Measurements from ENCODE around the gene PPP1R1C.

The PPP1R1C gene

DNA sequence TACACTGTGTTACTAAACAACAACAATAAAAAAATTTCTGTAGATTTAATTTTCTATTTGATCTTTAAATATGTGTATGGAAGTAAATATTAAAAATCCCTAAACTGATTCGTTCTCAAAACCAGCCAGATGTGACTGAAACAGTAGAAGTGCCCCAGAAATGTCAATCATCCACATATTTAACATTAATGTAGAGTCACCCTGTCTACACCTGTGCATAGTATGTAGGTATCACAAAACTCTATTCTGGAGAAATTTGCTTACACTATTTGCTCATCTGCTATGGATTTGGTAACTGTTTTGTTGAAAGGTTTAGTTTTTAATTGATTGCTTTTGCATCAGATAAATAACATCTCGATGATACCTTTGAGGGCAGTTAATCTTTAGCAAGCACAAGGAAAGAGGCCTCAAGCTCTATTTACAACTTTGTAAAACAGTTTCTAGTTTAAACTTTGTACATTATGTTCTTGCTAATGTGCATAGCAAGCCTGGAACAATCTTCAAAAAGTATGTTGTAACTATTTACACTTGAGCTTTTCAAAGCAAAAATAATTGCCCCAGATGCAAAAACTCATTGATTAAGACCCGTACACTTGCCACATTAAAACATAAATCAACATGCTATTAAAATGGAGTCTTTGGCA, 76.8 kb downstream of the PPP1R1C start:
- DNase-seq (ENCODE audit: low read depth in 2 of 2, low spot score in 1 of 2): no peak

DNA sequence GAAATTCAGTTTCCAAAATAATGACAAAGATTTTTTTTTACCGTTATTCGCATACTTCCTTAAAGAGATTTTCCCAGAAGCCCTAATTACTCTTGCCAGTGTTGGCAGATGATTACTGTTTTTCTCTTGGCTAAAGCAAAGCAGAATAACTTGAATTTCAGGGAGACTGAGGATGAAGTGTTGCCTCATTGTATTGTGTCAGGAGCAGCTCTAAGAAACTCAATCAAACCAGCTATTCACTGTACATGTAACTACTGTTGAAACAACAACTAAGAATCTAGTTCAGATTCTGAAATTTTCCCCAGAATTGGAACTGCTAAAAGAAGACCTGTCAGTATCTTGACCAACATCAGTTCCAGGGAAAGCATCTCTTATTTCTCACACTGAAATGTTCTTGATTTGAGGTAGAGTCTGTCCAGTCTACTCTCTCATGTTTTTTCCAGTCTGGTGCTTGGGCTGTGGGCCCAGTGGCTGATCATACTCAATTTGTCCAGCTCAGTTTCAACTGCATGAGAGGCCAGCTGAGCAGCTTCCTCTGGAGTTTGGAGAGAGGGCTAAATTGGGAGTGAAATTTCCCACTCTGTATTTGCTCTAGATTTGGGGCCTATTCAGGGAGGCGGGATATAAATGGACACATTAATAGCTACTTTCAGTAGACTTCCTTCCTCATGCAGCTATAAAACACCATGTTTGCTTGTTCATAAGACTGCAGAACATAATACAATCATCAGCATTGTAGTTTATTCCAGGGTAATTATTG, 78.5 kb downstream of the PPP1R1C start:
- DNase-seq (ENCODE audit: low read depth in 2 of 2, low spot score in 1 of 2): no peak

DNA sequence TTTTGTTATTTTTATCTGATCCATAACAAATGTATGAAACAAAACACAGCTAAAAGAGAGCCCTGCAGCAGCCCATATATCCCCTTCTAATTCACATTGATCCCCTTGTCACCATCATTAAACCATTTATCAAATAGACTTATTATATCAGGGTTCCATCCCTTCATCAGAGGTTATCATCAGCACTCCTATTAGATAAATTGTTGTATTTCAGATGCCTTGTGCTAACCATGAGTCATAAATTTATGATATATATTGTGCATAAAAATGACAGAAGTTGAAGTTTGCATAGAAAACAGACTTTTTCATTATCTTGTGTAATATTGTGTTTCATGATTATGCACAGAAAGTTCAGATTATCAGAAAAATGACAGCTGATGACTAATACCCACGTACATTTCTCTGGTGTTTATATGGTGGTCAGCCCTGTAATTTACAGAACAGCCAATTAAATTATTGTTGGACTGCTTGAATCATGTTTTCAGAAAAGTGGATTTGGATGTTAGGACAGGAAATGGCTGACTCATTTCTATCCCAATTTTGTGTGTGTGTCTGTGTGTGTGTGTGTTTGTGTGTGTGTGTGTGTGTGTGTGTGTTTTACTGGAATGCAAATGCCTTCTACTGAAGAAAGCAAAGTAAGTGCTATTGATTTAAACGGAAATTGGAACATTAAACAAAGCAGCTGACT, 80.9 kb downstream of the PPP1R1C start:
- DNase-seq (ENCODE audit: low read depth in 2 of 2, low spot score in 1 of 2): no peak

DNA sequence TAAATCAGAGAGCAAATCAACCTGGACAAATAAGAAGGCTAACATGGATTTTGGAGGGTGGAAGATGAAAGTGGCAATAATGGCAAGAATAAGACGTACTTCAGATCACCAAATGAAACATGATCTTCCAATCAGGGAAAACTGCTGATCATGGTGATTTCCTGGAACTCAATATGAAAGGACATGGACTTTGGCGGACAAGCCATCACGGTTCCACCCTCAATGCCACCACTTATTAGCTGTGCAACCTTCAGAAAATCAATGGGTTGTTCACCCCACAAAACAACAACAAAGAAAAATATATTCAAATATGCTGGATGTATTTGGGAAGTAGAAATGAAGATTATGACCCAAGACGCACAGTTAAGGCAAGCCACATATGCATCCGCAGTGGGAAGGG, 81.7 kb downstream of the PPP1R1C start:
- no peak for DNase-seq (ENCODE audit: low read depth in 2 of 2, low spot score in 1 of 2)

DNA sequence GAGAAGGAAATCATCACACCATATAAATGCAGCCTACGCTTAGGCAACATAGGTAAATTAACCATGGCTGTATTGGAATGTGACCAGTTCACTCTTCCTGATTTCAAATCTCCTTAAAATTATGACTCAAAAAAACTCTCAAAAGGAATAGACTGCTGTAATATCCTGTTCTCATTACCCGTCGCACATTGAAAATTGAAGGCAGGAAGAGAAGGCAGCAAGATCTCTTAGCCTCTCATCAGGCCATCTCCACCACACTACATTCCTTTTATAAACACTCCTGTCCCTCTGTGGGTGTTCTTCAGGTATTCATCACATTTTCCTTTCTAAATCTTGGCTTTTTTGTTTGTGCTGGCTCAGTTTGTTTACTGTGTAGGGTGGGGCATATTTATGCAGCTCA, 83.2 kb downstream of the PPP1R1C start:
- no peak for DNase-seq (ENCODE audit: low read depth in 2 of 2, low spot score in 1 of 2)

DNA sequence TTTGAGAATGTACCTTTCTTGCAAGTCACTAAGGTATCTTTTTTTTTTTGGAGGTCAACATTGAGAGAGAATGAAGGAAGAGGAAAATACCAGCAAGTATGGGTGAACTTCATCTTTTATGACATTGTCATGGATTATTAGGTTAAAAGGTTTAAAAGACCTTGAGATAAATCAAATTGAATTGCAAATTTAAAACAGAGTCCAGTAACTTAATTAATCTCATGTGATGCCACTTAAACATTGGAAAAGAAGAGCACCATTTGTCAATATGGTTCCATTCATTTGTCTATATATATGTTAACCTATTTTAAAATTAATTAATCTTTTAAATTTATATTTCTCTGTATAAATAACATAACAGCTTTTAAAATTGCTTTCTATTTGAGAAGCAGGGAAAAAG, 83.8 kb downstream of the PPP1R1C start:
- no peak for DNase-seq (ENCODE audit: low read depth in 2 of 2, low spot score in 1 of 2)

DNA sequence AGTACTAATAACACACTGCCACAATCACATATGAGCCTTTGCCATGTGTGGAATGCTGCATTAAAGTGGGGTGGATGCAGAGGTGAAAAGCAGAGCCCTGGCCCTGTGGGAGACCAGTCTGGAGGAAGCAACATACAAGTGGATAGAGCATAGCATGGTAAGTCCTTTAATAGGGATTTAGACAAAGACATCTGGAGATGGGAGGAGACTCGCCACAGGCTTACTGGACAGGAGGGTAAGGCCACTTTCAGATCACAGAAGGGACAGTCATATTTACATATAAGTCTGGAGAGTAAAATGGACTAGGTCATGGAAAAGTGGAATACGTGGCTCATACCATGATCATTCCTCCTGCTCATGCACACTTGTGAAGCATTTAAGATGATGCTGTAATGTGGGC, 84.3 kb downstream of the PPP1R1C start:
- no peak for DNase-seq (ENCODE audit: low read depth in 2 of 2, low spot score in 1 of 2)

DNA sequence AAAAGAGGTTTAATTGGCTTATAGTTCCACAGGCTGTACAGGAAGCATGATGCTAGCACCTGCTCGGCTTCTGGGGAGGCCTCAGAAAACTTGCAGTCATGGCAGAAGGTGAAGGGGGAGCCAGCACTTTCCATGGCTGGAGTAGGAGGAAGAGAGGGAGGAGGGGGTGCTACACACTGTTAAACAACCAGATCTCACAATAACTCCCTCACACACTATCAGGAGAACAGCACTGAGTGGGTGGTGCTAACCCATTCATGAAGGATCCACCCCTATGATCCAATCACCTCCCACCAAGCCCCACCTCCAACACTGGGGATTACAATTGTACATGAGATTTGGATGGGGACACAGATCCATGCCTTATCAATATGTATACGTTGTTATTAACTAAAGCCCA, 85.1 kb downstream of the PPP1R1C start:
- no peak for DNase-seq (ENCODE audit: low read depth in 2 of 2, low spot score in 1 of 2)

DNA sequence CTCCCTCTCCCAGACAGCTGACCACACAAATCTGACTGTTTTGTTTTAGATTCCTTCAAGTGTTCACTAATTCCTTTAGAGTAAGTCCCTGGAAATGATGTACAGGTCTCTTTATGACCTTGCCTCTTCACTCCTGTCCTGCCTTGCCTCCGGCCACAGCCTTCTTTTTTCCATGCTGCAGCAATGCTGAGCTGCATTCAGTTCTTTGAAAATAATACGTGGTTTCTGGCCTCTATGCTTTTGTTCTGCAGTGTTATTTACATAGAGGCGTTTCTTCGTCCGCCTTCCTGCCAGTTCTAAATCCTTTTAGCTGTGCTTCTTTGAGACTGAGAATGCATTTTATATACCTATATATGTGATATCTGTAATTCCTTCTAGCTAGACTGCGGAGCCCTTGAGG, 87.2 kb downstream of the PPP1R1C start:
- DNase-seq (ENCODE audit: low read depth in 2 of 2, low spot score in 1 of 2): no peak

DNA sequence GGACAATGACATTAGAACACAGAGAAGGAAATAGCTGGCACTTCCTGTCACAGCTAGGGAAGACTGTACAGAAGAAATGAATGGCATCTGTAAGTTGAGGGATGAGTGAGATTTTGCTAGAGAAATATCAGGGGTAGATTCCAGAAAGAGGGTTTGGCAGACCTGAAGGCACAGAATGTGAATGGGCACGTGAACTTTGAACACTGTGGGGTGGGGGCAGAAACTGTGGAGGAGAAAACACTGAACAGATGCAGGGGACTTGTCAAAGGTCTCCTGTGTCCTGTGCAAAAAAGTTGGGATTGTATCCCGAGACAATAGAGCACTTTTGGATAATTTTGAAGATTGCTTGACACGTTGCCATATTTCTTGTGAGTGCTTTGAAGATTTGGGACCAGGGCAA, 88.0 kb downstream of the PPP1R1C start:
- no peak for DNase-seq (ENCODE audit: low read depth in 2 of 2, low spot score in 1 of 2)

DNA sequence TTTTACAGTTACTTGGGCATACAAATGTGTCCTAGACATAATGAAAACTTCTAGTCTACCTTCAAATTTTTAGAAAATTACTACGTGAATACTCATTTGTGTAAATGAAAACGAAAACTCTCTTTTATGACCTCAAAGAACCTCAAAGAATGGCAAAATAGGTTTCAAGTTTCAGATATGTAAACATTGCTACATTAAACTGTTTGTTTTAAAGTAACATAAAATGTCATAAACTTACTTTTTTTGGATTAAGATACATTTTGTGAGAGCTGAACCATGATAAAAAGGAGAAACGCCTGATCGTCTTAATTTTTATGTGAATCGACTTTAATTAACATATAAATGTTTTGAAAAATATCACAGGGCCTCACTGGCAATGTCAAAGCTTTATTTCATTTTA, 91.4 kb downstream of the PPP1R1C start:
- DNase-seq (ENCODE audit: low read depth in 2 of 2, low spot score in 1 of 2): no peak

DNA sequence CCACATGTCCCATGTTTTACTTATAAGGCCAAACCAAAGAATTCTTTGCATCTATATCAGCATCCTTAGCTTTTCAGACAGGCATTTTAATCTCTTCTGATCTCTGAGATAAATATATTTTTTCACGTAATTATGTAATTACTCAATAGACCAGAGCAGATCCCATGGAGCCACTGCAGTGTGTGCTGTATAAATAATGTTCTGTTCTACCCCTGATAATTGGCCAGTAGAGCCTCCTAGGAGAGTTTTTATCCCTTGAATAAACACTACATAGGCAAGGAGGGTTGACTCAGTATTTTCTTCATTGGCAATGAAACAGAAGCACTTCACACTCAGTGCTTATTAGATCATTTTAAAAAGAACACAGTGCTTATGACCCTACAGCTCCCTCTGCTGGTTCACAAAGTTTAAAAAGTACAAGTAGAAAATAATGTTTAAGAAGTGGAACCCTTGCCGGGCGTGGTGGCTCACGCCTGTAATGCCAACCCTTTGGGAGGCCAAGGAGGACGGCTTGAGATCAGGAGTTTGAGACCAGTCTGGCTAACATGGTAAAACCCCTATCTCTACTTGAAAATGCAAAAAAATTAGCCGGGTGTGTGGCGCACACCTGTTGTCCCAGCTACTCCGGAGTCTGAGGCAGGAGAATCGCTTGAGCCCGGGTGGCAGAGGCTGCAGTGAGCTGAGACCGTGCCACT, 91.9 kb downstream of the PPP1R1C start:
- no peak for DNase-seq (ENCODE audit: low read depth in 2 of 2, low spot score in 1 of 2)

DNA sequence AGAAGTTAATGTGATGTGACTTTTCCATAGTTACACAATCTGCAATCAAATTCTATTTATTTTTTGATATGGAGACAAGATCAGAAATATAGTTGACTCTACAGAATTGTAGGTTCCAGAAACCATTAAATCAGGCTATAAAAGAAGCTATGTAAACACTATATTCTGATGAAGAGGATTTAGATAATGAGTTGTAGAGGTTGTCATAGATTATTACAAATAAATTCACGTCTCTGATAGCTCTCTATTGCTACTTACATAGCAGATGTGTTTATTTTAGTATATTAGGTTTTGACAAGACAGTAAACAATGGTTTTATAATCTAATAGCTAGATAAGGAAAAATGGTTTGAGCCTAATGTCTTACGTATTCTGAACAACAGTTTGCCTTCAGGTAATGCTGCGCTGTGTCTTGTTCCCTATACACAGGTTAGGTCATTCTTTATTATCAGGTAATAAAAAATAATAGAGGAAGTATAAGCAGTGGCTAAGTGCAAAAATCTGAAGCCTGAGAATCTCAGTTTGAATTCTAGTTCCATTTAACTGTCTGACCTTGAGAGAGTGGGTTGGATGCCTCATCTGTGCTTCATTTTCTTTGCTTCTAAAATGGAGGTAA, 93.4 kb downstream of the PPP1R1C start:
- DNase-seq (ENCODE audit: low read depth in 2 of 2, low spot score in 1 of 2): no peak

DNA sequence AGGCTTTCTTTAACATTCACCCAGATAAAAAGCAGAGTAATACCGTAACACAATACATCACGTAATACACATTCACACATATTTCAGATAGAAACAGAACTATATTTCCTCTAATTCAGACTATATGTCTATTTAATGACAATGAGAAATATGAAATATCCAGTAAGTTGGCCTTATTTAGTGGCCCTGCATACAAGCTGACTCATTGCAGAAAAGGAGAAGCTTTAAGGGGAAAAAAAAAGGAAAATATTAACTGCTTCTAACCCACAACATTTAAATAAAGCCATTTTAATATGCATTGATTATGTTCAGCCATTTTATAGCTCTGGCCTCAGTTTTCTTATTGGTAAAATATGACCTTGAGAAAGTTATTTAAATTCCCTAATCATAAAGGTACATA, 94.8 kb downstream of the PPP1R1C start:
- no peak for DNase-seq (ENCODE audit: low read depth in 2 of 2, low spot score in 1 of 2)

DNA sequence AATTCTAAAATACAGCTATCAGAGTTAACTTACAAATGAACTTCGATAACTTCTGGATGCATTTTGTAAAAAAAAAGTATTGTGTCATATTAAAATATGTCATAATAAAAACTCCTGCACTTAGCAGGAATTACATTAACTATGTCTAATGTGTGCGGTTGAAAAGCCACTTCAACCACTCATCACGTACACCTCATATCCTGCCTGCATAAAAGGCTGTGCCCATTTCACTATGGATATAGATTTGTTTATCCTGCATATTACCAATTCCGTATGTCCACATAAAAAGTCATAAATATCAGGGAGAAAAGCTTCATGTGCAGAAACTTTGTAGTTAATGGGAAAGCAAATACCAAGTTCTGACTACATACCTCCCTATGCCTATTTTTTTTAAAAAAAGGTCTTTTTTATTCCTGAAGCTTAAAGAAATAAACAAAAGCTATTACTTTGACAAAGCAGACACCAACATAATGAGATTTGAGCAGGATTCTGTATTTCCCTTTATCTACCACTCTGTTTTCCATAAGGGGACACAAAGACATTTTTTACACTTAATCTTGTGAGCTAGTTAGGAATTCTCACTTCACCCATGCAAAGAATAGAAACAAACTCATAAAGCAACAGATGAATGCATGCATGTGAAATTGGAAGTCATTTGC, 96.1 kb downstream of the PPP1R1C start:
- no peak for DNase-seq (ENCODE audit: low read depth in 2 of 2, low spot score in 1 of 2)

DNA sequence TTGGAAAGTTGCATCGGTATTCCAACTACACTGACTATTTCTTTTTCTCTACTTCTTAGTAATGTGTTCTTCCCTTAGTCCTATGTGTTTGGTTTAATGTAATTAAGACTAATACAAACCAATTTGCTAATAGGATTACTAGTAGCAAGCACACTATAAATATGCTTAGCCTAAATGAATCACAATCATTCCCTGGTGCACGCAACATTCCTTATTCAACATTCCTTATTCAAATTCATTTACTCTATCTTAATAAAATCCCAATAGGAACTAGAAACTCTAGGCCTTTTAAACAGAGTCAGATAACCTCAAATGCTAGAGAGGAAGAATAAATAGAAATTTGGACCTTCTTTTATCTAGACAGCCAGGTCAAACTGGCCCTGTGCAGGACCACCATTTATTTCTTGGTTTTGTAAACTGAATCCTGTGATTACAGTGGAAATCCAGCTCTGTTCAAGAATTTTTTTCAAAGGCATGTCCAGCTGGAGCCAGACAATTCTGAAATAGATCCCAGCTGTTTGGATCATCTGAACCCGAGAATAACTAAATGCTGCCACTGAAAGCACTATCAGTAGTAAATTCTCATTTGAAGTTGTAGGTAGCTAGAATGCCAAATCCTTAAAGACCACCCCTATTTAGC, 103.1 kb downstream of the PPP1R1C start:
- DNase-seq (ENCODE audit: low read depth in 2 of 2, low spot score in 1 of 2): no peak

DNA sequence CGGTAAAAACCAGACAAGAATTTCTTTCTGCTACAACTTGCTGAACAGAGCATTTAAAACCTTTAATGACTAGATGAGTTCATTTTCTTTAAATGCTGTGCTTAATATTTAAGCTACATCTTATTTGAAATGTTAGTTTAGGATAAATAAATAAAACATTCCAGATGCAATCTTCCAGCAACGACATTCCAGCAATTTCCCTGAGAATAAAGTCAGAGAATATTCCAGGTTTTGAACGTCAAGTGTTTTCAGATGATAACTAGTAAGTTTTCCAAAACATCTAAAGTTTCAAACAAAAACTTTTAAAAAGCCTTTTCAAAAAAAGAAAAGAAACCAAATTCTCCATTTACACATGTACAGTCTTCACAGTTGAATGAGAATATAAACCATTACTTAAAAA, 104.8 kb downstream of the PPP1R1C start:
- no peak for DNase-seq (ENCODE audit: low read depth in 2 of 2, low spot score in 1 of 2)

DNA sequence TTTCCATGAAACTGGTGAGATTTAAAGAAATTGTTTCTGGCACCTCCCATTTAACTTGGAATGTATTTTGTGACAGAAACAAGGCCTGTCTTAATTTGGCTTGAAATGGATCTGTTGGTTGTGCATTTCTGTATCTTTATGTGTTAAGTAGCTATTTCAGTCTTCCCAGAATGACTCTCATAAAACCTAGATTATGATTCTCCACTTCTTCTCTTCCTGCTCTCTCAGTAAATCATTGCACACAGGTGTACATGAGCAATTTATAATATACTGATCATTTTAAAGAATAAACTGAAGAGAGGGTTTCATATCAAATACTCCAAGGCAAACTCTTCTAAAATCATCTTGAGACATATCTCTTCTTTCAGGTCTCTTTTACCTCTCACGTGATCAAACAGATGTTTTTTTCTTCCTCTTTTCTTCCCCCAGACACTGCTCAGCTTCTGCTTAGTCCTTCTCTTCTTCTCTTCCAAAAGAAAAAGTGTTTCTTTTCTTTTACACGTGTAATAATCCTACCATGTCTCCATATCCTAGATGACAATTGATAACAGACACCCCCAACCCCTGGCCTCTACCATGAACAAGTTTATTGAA, 112.0 kb downstream of the PPP1R1C start:
- DNase-seq (ENCODE audit: low read depth in 2 of 2, low spot score in 1 of 2): no peak

DNA sequence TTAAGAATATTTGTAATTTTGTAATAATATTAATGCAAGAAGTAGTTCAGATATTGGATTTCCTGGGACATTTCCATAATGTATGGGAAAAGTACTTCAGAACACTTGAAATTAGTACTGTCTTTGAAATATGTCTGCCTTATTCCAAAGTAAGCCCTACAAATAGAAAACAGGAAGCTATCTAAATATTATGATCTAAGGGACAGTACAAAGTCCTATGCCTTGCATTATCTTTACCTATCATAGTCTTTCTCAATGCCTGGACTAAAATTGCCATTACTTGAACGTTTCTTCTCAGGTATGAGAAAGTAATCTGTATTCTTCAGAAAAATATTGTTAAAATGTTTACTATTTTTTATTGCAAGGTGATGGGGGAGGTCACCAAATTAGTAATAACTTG, 113.0 kb downstream of the PPP1R1C start:
- DNase-seq (ENCODE audit: low read depth in 2 of 2, low spot score in 1 of 2): no peak

DNA sequence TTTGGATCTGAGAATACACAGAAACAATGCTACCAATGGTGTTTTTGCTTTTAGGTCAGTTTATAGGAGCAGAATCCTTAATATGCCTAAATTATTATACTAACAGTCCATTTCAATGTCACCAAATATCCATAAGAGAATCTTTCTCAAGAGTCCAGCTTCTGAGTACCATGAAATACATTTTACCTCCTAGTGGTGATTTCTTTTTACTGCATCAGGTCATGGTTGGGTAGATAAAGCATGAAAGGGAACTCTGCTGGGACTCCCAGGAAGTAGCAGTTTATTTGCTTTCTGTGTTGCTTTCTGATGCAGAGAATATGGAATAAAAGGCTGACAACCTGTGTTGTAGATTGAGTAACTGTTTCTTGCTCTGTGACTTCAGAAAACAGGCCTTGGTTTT, 115.6 kb downstream of the PPP1R1C start:
- no peak for DNase-seq (ENCODE audit: low read depth in 2 of 2, low spot score in 1 of 2)
